ENCODE data around the gene NPAS1. TPM values are rescaled to one million over a fixed set of nuclear protein-coding genes. Genes with fewer than 3 reads are reported as not detected.

The NPAS1 gene
- total and polyA plus RNA-seq, 5 donors from 2014 or later = 0.53 to 1.5 TPM; not detected in 3

DNA sequence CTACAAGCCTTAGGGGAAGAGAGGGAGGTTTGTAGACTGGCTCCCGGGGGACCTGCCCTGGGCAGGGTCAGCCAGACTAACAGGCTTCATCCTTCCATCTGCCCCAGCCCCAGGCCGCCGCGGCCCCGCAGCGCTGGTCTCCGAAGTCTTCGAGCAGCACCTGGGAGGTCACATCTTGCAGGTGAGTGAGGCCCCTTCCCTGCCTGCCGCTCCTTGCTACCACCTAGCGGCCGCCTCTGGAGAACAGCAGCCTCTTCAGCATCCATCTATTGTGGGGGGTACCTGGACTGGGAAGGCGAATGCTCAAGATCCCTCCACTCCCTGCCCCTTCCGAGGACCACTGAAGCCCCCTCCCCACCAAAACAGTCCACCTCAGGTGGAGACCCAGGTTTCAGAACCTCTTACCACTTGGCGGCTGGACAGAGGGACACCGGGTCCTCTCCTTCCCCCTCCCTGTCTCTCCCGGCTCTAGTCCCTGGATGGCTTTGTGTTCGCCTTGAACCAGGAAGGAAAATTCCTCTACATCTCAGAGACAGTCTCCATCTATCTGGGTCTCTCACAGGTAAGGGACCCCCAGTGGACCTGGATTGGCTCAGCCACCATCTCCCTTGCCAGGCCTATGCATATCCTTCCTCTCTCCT lies 12.7 kb downstream of the NPAS1 start:
- H3K9me3 ChIP-seq (ENCODE audit: control insufficient read depth in 2 of 2, low read length in 2 of 2) = no peaks in the 10 kb centered on the region
- Mint-ChIP-seq H3K4me1 (peaks cover 6 to 22% (median 10%) of the 10 kb centered on the region in 4 donors), H3K27me3 (peaks cover 59% of the 10 kb centered on the region), H3K9me3 (no peaks in the 10 kb centered on the region), H3K36me3 (no peaks in the 10 kb centered on the region), H3K27ac (no peak overlapping the region), H3K4me3 (no peak overlapping the region)
- H3K4me1 ChIP-seq (ENCODE audit: control insufficient read depth, insufficient read depth, low read length, poor library complexity, severe bottlenecking) = peaks cover 18% of the 10 kb centered on the region
- no peaks in the 10 kb centered on the region for H3K36me3 ChIP-seq (ENCODE audit: control insufficient read depth, insufficient read depth, low read length)
- H3K27ac ChIP-seq (ENCODE audit: insufficient read depth, low read length, poor library complexity, severe bottlenecking) = no peak overlapping the region
- DNase-seq (peak; percentile 53 to 71 (median 70)), ATAC-seq (ENCODE audit: low read depth in 2 of 2) (peak in 1 of 2 donors; percentile 39)
- H3K4me3 ChIP-seq (ENCODE audit: low read depth, low read length) = no peak overlapping the region
- peaks cover 6% of the 10 kb centered on the region for H3K27me3 ChIP-seq (ENCODE audit: control insufficient read depth, insufficient read depth, low read length)

DNA sequence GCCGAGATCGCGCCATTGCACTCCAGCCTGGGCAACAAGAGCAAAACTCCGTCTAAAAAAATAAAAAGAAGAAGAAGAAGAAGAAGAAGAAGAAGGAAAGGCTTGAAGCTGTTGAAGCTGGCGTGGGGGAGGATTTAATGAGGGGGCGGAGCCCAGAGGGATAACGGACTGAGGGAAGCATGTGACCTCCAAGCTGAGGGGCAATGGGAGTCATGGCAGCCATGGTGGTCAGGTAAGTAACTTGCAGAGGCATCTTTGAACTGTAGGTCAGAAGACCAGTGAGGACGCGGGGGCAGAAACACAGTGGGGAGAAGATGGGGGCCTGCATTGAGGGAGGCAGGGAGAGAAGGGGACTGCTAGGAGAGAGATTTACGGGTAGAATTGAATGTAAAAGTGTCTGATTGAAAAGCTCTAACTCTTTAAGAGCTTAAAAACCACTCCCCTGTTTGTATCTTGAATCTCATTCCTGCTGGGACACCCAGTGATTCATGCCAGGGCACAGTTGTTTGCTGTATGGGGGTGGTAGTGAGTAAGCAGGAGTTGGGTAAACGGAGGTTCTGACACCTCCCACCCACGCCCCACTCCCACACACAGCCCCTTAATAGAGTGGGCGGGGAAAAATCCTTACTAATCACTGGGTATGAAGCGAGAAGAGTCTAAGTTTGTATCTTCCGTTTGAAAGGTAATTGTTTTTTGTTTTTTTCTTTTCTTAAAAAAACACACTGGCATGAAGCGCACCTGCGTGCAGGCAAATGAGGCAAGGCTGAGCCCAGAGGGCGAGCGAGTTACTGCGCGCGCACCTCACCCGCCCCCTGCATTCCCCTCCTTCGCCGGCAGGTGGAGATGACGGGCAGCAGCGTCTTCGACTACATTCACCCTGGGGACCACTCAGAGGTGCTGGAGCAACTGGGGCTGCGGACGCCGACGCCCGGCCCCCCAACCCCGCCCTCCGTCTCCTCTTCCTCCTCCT lies 15.8 kb downstream of the NPAS1 start:
- ATAC-seq (ENCODE audit: low read depth in 2 of 2) = peak; percentile 93 to 95
- H3K27me3 Mint-ChIP-seq = peaks cover 28% of the 10 kb centered on the region
- peaks cover 6 to 22% (median 10%) of the 10 kb centered on the region in 4 donors for H3K4me1 Mint-ChIP-seq
- H3K4me3 Mint-ChIP-seq = peak overlapping the region; percentile 85 to 94 (median 88)
- no peaks in the 10 kb centered on the region for H3K9me3 Mint-ChIP-seq
- H3K4me3 ChIP-seq (ENCODE audit: low read depth, low read length) = peak overlapping the region; percentile 83
- peaks cover 2% of the 10 kb centered on the region for H3K27me3 ChIP-seq (ENCODE audit: control insufficient read depth, insufficient read depth, low read length)
- peak overlapping the region; percentile 33 to 85 (median 78) for H3K27ac Mint-ChIP-seq
- H3K36me3 ChIP-seq (ENCODE audit: control insufficient read depth, insufficient read depth, low read length) = no peaks in the 10 kb centered on the region
- DNase-seq = peak; percentile 90 to 96 (median 93)
- H3K9me3 ChIP-seq (ENCODE audit: control insufficient read depth in 2 of 2, low read length in 2 of 2) = no peaks in the 10 kb centered on the region
- peaks cover 18% of the 10 kb centered on the region for H3K4me1 ChIP-seq (ENCODE audit: control insufficient read depth, insufficient read depth, low read length, poor library complexity, severe bottlenecking)
- H3K36me3 Mint-ChIP-seq = no peaks in the 10 kb centered on the region
- no peak overlapping the region for H3K27ac ChIP-seq (ENCODE audit: insufficient read depth, low read length, poor library complexity, severe bottlenecking)

- no peaks in the 10 kb centered on the region for H3K27me3 ChIP-seq (ENCODE audit: control insufficient read depth, insufficient read depth, low read length)
- H3K36me3 Mint-ChIP-seq = no peaks in the 10 kb centered on the region
- peaks cover 21% of the 10 kb centered on the region for H3K27me3 Mint-ChIP-seq
- H3K4me1 Mint-ChIP-seq = peaks cover 6 to 22% (median 10%) of the 10 kb centered on the region in 4 donors
- peaks cover 18% of the 10 kb centered on the region for H3K4me1 ChIP-seq (ENCODE audit: control insufficient read depth, insufficient read depth, low read length, poor library complexity, severe bottlenecking)
- H3K9me3 ChIP-seq (ENCODE audit: control insufficient read depth in 2 of 2, low read length in 2 of 2) = no peaks in the 10 kb centered on the region
- DNase-seq = no peak
- peak overlapping the region; percentile 85 to 94 (median 88) for H3K4me3 Mint-ChIP-seq
- H3K9me3 Mint-ChIP-seq = no peaks in the 10 kb centered on the region
- no peaks in the 10 kb centered on the region for H3K36me3 ChIP-seq (ENCODE audit: control insufficient read depth, insufficient read depth, low read length)
- H3K27ac Mint-ChIP-seq = peak overlapping the region; percentile 72 to 85 (median 78)
- peak overlapping the region; percentile 83 for H3K4me3 ChIP-seq (ENCODE audit: low read depth, low read length)
- H3K27ac ChIP-seq (ENCODE audit: insufficient read depth, low read length, poor library complexity, severe bottlenecking) = no peak overlapping the region
- peak; percentile 54 to 59 for ATAC-seq (ENCODE audit: low read depth in 2 of 2)
Observed at GRCh38 chr19:47036097-47036651, 16.5 kb downstream of the NPAS1 start.

GRCh38 chr19:47037766-47038165 lies 18.1 kb downstream of the NPAS1 start:
- no peaks in the 10 kb centered on the region for H3K9me3 Mint-ChIP-seq
- peaks cover 6 to 18% (median 10%) of the 10 kb centered on the region in 4 donors for H3K4me1 Mint-ChIP-seq
- H3K4me3 ChIP-seq (ENCODE audit: low read depth, low read length) = no peak overlapping the region
- no peaks in the 10 kb centered on the region for H3K36me3 ChIP-seq (ENCODE audit: control insufficient read depth, insufficient read depth, low read length)
- H3K4me1 ChIP-seq (ENCODE audit: control insufficient read depth, insufficient read depth, low read length, poor library complexity, severe bottlenecking) = peaks cover 15% of the 10 kb centered on the region
- H3K4me3 Mint-ChIP-seq = peak overlapping the region in 1 of 4 donors; percentile 50
- no peaks in the 10 kb centered on the region for H3K9me3 ChIP-seq (ENCODE audit: control insufficient read depth in 2 of 2, low read length in 2 of 2)
- no peak overlapping the region for H3K27ac Mint-ChIP-seq
- no peaks in the 10 kb centered on the region for H3K36me3 Mint-ChIP-seq
- no peak for DNase-seq
- no peak overlapping the region for H3K27ac ChIP-seq (ENCODE audit: insufficient read depth, low read length, poor library complexity, severe bottlenecking)
- no peaks in the 10 kb centered on the region for H3K27me3 ChIP-seq (ENCODE audit: control insufficient read depth, insufficient read depth, low read length)
- H3K27me3 Mint-ChIP-seq = peaks cover 7% of the 10 kb centered on the region
- no peak for ATAC-seq (ENCODE audit: low read depth in 2 of 2)

- ATAC-seq (ENCODE audit: low read depth in 2 of 2) = no peak
- peak overlapping the region in 2 of 3 donors; percentile 46 to 80 for H3K27ac Mint-ChIP-seq
Observed at GRCh38 chr19:47039239-47039874, 19.7 kb downstream of the NPAS1 start.

GRCh38 chr19:47040869-47041268 lies 21.2 kb downstream of the NPAS1 start:
- H3K27ac ChIP-seq (ENCODE audit: insufficient read depth, low read length, poor library complexity, severe bottlenecking) = no peak overlapping the region
- no peaks in the 10 kb centered on the region for H3K27me3 Mint-ChIP-seq
- no peak overlapping the region for H3K27ac Mint-ChIP-seq
- H3K27me3 ChIP-seq (ENCODE audit: control insufficient read depth, insufficient read depth, low read length) = no peaks in the 10 kb centered on the region
- H3K4me3 Mint-ChIP-seq = peak overlapping the region in 1 of 4 donors; percentile 56
- DNase-seq = no peak
- H3K4me1 Mint-ChIP-seq = peaks cover under 1 to 8% (median 2%) of the 10 kb centered on the region in 4 donors
- no peaks in the 10 kb centered on the region for H3K9me3 Mint-ChIP-seq
- ATAC-seq (ENCODE audit: low read depth in 2 of 2) = no peak
- no peaks in the 10 kb centered on the region for H3K36me3 ChIP-seq (ENCODE audit: control insufficient read depth, insufficient read depth, low read length)
- no peaks in the 10 kb centered on the region for H3K36me3 Mint-ChIP-seq
- H3K4me3 ChIP-seq (ENCODE audit: low read depth, low read length) = no peak overlapping the region
- H3K4me1 ChIP-seq (ENCODE audit: control insufficient read depth, insufficient read depth, low read length, poor library complexity, severe bottlenecking) = peaks cover 8% of the 10 kb centered on the region
- H3K9me3 ChIP-seq (ENCODE audit: control insufficient read depth in 2 of 2, low read length in 2 of 2) = no peaks in the 10 kb centered on the region

More at GRCh38 chr19:47039239-47039874, 19.7 kb downstream of the NPAS1 start:
- no peaks in the 10 kb centered on the region for H3K9me3 ChIP-seq (ENCODE audit: control insufficient read depth in 2 of 2, low read length in 2 of 2)
- no peak for DNase-seq
- Mint-ChIP-seq H3K27me3 (peaks cover 7% of the 10 kb centered on the region), H3K9me3 (no peaks in the 10 kb centered on the region), H3K36me3 (no peaks in the 10 kb centered on the region), H3K4me3 (no peak overlapping the region), H3K4me1 (peaks cover 6 to 19% (median 10%) of the 10 kb centered on the region in 4 donors)
- peaks cover 15% of the 10 kb centered on the region for H3K4me1 ChIP-seq (ENCODE audit: control insufficient read depth, insufficient read depth, low read length, poor library complexity, severe bottlenecking)
- no peak overlapping the region for H3K4me3 ChIP-seq (ENCODE audit: low read depth, low read length)
- no peaks in the 10 kb centered on the region for H3K36me3 ChIP-seq (ENCODE audit: control insufficient read depth, insufficient read depth, low read length)
- H3K27me3 ChIP-seq (ENCODE audit: control insufficient read depth, insufficient read depth, low read length) = no peaks in the 10 kb centered on the region
- no peak overlapping the region for H3K27ac ChIP-seq (ENCODE audit: insufficient read depth, low read length, poor library complexity, severe bottlenecking)

Measured in CD4-positive, CD25-positive, alpha-beta regulatory T cell (primary cell).